Measurements from ENCODE around the gene TEKT3. TPM values are rescaled to one million over a fixed set of nuclear protein-coding genes. Genes with fewer than 3 reads are reported as not detected.

TEKT3 gene
- 1 to 10 TPM; 1.4 to 1.7 (median 1.6) TPM for polyA plus RNA-seq (ENCODE audit: insufficient read length in 3 of 3)

DNA sequence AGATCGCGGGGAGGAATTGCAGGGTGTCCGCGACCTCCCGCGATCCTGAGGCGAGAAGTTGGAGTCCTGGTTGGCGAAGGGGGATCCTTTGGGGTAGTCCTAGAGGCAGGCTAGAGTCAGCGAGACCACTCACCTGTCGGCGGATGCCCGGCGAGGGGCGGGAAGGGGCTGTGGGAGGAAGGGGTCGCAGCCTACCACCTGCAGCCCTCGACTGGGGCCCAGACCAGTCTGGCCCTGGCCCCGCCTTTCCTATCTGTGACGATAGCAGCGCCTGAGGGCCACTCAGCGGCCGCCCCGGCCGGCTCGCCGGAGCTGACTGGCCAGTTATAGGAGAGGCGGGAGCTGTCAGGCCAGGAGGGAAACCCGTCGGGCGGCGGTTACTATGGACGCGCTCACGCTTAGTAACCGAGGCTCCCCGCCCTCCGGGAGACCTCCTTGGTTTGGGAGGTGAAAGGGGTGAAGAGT is at the start of gene TEKT3:
TEKT3 (minus strand) TSS at position 213 of the 465 bp plus-strand sequence. CDS start 10,012 bp downstream, outside the sequence.
- DNase-seq (ENCODE audit: low read depth in 3 of 3, low spot score in 2 of 3), result peak; percentile 52 to 72 (median 61)

DNA sequence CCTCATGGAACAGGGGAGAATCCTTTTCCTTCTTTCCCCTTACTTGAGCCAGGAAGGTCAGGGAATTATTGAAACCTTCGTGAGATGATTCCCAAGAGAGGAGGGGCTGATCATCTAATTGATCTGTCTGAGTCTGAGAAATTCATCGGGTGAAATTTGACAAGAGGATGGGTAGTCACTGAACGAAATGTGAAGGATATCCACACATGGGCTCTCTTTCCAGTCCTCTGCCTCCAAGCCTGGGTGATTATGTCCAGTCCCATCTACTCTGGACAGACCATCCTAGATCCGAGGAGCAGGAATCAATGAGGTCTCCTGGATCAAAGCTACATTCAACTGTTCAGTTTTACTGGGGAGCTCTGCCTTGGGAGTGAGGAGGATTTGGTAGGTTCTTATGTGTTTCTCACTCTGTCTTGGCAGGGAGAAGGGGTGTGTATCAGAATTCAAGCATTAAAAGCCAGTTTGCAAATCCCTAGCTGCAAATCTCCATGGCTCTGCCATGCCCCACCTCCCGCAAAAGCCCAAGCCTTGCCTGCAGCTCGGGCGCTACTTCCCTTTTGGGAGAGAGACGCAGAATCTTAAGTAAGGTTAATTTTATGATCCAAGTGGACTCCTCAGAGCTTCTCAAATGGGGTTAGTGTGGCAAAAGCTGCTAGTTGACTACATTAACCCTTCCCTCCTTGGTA is 47.1 kb upstream of the TEKT3 start:
- no peak for DNase-seq (ENCODE audit: low read depth in 3 of 3, low spot score in 2 of 3)

DNA sequence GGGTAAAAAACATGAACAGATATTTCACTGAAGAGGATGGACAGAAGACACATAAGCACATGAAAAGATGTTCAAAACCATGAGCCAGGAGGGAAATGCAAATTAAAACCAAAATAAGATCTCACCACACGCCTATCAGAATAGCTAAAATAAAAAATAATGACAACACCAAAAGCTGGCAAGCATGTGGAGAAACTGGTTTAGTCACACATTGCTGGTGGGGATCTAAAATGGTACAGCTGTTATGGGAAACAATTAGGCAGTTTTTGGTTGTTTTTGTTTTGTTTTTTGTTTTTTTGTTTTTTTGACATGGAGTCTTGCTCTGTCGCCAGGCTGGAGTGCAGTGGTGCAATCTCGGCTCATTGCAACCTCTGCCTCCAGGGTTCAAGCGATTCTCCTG is 44.7 kb upstream of the TEKT3 start:
- no peak for DNase-seq (ENCODE audit: low read depth in 3 of 3, low spot score in 2 of 3)

DNA sequence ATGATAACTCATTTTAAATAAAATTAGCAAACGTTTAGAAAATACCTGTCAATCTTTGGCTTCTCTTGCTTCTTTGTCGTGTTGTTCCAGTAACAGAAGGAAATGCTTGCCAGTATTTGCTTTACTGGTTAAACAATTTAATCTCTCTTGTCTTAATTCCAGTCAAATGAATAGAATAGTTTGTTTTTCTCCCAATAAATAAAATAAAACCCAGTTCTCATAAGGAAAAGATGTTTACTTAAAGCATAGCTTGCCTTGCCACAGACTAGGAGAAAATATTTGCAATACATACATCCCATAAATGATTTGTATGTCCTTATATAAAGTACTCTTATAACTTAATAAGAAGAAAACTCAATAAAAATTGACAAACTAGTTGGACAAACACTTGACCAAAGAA is 43.9 kb upstream of the TEKT3 start:
- DNase-seq (ENCODE audit: low read depth in 3 of 3, low spot score in 2 of 3), result no peak

DNA sequence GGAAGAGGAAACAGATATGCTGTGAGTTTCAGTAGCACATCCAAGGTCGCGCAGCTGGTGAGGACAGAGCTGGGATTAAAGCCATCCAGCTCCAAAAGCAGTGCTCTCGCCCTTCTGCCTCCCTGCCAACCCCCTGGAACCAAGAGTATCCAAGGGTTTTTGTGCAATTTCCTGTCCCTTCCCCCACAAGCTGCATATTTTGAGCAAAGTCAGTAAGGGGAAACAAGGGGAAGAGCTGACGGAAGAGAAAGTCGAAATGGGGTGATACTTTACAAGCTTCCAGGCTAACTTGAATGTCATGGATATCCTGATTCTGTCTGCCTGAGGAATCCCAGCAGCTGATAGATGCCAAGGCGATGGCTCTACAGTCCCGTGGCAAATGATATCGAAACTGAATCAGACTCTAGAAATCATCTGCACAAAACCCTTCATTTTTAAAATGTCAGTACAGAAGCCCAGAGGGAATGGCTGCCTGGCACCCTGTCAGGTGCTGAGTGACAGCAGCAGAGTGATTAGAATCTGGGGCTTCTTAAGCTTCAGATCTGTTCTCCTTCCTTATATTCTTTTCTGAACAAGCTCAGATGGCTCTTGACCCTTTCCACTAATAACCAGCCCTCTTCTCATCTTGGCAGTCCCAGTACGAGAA is 42.9 kb upstream of the TEKT3 start:
- DNase-seq (ENCODE audit: low read depth in 3 of 3, low spot score in 2 of 3), result no peak

DNA sequence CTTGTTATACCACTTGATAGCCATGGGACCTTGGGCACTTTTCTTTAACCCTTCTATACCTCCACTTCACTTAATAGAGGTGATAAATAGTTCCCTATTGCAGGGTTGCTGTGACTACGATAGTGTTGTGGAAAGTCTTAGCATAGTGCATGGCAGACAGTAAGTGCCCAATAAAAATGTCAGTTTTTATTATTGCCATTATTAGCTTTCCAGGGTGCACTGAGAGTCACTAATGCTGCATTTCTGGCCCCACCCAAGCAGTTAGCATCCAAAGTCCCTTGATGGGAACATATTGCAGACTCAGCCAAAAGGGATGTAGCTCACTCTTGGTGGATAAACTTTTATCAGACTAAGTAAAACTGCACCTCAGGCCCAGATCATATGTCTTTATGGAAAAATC is 41.5 kb upstream of the TEKT3 start:
- no peak for DNase-seq (ENCODE audit: low read depth in 3 of 3, low spot score in 2 of 3)

DNA sequence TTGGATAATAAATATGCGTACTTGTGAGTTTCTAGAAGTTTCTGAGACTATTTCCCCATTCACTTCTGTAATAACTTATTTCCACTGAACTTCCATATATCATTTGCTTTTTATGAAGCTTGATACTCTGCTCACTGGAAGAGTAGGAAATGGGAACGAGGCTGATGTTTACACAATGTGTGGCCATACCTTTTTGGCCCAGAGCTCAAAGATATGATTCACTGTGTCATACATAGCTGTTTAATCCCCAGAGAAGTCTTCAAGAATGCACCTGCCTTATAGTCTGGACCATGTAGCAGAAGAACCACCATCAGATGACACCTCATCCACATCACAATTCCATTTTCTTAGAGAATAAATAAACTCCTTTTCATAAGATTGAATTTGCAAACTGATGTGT is 40.3 kb upstream of the TEKT3 start:
- DNase-seq (ENCODE audit: low read depth in 3 of 3, low spot score in 2 of 3), result no peak

DNA sequence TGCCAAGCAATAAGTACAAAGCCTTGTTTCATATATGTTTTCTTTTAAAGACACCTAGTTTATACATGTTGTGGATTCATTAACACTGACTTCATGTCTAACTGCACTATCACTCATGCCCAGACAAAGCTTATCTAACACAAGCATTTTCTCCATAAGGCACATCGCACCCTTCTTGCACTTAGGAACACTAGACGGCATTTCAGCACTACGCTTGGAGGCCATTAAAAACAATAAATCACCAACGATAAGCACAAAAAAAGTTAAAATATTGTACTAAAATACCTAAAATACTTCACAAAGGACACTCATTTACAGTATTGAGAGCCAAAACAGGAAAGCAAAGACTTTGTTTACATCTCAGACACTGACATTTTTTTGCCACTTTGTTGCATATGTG is 39.0 kb upstream of the TEKT3 start:
- DNase-seq (ENCODE audit: low read depth in 3 of 3, low spot score in 2 of 3), result no peak

DNA sequence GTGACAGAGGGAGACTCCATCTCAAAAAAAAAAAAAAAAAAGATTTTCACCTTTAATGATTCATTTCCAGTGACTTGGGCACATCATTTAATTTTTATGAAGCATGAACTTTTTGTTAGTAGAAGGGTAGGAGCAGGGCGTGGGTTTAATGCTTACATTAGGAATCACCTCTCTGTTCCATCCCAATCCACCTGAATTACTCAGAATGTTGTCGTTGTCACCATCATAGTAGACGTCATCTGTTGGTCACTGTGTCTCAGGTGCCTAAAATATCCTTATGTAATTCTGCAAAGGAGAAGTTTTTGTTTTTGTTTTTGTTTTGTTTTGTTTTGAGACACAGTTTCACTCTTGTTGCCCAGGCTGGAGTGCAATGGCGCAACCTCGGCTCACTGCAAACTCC is 38.3 kb upstream of the TEKT3 start:
- DNase-seq (ENCODE audit: low read depth in 3 of 3, low spot score in 2 of 3), result no peak

DNA sequence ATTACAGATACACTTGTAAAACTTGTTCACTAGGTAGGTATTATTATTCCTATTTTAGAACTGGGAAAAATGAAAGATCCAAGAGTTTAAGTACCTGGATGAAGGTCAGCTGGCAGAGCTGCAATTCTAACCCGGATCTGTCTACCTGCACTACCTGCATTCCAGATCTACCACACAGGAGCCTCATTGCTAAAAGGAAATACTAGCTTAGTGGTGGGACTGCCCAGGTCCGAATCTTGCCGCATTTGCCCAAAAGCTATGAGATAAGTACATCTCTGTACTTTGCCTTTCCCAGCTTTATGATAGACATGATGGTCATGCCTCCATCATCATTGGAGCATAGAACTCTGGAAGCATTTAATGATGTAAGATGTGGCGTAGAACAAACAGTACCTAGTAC is 36.8 kb upstream of the TEKT3 start:
- DNase-seq (ENCODE audit: low read depth in 3 of 3, low spot score in 2 of 3), result no peak

DNA sequence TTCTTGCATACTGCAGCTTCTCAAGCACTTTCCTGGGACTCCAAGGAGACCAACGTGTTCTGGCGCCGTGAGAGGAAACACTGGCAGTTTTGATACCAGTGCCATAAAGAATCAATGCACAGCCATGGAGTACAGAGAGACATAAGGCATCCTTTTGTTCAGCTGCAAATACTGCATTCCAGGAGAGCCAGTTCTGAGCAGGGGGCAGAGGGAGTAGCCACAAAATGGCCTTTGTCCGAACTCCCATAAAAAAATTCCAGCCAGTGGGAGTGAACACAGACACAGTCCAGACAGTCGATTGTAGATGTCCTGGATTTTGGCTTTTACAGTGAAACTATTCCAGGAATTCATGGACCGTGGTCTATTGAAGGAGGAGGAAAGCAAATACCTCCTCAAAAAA is 36.2 kb upstream of the TEKT3 start:
- DNase-seq (ENCODE audit: low read depth in 3 of 3, low spot score in 2 of 3), result peak; percentile 27 to 52 (median 38)

DNA sequence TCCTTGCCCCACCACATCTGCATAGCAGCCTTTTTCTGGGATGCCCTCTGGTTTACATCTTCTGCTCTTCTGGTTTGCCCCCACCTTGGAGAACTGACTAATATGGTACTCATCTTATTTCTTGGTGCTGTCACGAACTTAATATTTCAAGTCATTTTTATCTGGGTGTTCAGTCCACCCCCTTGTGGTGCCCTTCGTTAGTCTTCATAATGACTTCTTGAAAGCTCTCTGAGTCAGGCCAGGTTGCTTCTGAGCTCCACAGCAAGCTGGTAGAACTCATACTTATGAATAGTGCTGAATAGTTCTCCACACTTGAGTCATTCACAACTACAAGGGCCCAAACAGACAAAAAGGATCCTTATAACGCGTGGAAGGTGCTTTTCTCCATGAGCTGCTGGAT is 35.8 kb upstream of the TEKT3 start:
- DNase-seq (ENCODE audit: low read depth in 3 of 3, low spot score in 2 of 3), result no peak

DNA sequence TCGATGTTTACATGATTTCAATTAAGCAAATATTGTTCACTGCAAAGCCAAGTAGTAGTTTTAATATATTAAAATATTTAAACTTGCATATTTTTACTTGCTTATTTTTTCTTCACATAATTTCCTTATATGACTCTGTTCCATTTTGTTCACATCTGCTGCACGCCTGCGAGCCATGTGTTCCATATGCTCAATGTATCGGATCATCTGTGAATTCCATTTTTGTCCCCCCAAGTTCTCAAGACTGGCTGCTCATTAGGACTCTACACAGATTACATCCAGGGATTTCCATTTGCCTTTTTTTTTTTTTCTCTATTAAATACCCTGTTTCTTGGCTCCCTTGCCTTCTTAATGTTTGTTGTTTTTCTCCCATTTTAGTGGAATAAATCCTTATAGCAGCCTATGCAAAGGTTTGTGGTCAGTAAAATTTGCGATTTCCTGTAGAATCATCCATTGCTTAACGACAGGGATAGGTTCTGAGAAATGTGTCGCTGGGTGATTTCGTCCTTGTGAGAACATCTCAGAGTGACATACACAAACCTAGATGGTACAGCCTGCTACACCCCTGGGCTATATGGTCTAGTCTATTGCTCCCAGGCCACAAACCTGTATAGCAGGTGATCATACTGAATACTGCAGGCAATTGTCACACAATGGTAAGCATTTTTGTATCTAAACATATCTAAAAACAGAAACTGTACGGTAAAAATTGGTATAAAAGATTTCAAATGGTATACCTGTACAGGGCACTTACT is 30.2 kb upstream of the TEKT3 start:
- DNase-seq (ENCODE audit: low read depth in 3 of 3, low spot score in 2 of 3), result no peak

DNA sequence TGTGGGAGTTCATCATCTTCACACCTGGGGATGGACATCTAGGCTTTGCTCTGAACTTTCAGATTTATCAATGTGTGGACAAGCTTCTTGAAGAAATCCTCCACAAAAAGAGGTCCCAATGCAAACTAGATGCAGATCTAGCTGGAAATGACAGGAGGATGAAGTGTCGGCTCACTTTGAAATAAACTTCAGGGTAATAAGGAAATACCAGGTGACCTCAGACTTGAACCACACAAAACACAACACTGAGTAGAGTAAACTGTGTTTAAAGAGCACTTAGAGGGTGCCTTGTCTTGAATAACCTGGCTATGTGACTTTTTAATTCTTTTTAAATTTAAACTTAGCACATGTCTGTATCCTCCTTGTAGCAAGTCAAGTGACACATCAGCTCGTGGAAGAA is 27.2 kb upstream of the TEKT3 start:
- no peak for DNase-seq (ENCODE audit: low read depth in 3 of 3, low spot score in 2 of 3)

DNA sequence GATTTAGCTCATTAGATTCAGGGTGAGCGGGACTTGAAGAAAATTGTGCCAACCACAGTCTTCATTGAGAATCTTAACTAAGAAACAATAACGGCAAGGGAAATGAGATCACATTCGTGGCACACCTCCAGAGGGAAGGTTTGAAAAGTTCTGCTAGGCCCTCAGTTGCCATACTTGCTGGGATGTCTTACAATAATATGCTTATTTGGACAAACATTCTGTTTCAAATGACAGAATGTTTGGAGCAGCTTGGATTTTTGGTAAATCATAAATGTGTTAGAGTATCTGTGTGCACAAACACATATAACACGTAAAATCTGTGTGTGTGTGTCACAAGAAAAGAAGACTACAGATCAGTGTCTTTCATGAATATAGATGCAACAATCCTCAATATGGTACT is 24.6 kb upstream of the TEKT3 start:
- DNase-seq (ENCODE audit: low read depth in 3 of 3, low spot score in 2 of 3), result no peak

DNA sequence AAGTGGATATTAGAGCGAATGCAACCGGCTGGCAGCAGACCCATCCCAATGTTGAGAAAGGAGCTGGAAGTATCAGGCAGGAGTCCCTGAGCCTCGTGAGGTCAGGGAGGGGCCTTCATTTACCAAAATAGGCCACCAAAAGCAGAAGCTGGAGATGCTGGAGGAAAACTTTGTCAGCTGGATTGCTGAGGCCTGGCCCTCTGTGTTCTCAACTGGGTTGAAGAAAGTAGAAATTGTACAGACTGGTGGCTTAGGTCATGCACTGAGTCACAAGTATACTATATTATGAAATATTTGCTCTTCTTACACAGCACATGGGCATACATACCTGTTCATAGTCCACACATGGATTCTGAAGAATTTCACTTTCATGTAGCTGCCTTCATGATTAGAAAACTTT is 23.2 kb upstream of the TEKT3 start:
- no peak for DNase-seq (ENCODE audit: low read depth in 3 of 3, low spot score in 2 of 3)

DNA sequence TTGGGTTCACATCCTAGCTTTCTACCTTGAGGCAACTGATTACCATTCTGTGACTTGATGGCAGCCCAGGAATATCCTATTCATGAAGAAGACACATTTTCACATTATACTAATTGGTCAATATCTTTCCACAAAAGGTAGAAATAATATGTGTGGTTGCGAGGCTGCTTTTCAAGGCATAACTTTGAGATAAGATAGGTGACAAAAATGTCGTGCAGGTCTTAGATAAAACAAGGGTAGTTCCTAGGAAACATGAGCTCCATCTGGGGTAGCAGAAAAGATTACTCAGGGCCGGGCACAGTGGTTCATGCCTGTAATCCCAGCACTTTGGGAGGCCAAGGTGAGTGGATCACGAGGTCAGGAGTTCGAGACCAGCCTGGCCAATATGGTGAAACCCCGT is 22.3 kb upstream of the TEKT3 start:
- no peak for DNase-seq (ENCODE audit: low read depth in 3 of 3, low spot score in 2 of 3)

DNA sequence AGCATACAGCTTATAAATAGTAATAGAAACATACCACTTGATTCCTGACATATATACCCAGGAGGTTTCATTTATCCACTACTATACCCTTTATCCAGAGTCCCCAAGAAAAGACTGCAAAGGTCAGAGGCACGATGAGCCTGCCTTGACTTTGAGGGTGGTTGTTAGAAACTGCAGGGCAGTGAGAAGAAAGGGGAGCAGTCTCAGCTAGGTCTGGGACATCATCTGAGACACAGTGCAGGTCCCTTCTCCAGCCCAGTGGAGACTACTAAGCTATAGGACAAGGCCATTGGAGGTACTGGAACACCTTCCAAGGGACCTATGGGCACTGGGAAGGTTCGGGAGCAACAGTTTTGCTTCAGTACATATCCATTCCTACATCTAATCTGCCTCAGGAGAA is 20.2 kb upstream of the TEKT3 start:
- no peak for DNase-seq (ENCODE audit: low read depth in 3 of 3, low spot score in 2 of 3)

DNA sequence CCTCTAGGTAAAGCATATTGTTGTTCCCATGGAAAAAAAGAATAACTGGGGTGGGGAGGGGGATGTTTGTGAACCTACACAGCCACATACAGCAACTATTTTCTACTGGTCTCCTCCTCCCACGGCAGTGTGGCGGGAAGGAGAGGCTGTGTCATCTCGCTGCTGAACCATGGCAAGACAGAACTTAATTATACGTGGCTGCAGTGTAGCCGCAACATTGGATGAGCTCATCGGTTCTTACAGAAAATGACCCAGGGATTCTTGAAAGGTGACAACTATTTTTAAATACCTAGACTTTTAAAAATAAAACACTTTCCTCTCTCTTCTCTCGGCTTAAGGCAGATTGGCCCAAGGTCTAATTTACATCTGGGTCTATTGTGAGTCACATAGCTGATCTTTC is 19.8 kb upstream of the TEKT3 start:
- DNase-seq (ENCODE audit: low read depth in 3 of 3, low spot score in 2 of 3), result no peak

DNA sequence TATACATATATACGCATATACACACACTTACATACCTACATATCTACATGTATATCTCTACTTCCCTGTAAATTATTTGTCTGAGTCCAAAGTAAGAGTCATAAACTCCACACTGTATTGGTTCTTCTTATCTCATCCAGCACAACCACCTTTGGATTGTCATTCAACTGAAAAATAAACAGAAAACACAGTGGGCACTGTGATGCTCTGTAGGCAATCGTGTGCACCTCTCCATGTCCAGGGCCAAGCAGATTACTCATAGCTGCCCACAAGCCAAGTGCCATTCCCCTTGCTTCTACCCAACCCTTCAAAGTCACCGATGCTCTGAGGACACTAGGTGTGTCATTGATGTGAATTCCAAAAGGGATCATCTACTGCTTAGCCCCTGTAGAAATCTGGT is 12.9 kb upstream of the TEKT3 start:
- no peak for DNase-seq (ENCODE audit: low read depth in 3 of 3, low spot score in 2 of 3)

DNA sequence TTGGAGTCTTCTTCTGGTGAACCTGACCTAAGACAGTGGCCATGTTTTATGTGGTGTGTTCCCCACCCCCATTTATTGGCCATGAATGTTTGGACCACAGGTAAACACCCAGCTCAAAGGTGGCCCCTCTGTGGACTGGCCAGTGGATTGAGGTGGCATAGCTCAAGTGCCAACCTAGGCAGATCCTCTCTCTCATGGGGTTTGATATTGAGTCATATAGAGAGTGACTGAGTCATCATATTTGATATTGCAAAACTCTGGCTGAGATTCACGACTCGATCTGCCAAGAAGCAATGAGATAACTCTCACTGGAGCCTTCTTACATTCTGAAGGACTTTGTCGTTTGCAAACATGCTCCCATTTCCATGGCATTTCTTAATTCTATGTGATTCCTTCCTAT is 10.5 kb upstream of the TEKT3 start:
- DNase-seq (ENCODE audit: low read depth in 3 of 3, low spot score in 2 of 3), result no peak

DNA sequence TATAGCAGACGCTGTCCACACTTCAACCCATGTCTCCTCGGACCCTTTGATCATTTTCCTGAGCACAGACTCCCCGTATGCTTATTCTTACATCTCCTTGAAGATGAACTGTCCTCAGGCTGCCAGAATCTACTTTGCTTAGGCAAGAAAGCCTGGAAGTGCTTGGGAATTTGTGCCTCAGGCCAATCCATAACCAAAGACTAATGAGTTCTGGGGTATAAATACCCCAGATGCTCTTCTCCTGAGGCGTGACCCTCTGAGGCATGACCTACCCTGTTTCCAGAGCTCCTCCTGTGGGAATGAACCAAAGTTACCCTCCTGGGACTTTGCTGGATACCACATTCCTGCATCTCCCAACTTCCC is 10.1 kb upstream of the TEKT3 start:
- DNase-seq (ENCODE audit: low read depth in 3 of 3, low spot score in 2 of 3), result no peak
